ENCODE measurements around the gene MYLK4.
"Not testable (repeated sequence)": the region's sequence is repeated elsewhere in the genome, so short reads cannot be mapped to it uniquely, and the experiment has no call there.

MYLK4 gene

GRCh38 chr6:2775003-2775402, 24.3 kb upstream of the MYLK4 start:
- no peak for DNase-seq

- DNase-seq: no peak
Measured at GRCh38 chr6:2773449-2773848, 22.7 kb upstream of the MYLK4 start.

GRCh38 chr6:2772840-2773239, 22.1 kb upstream of the MYLK4 start:
- DNase-seq: no peak

- no peak for DNase-seq
Measured at GRCh38 chr6:2771079-2771478, 20.4 kb upstream of the MYLK4 start.

- DNase-seq: no peak
Measured at GRCh38 chr6:2770171-2770570, 19.4 kb upstream of the MYLK4 start.

GRCh38 chr6:2768696-2769095, 18.0 kb upstream of the MYLK4 start:
- no peak for DNase-seq

- no peak for DNase-seq
Measured at GRCh38 chr6:2767657-2768524, 17.2 kb upstream of the MYLK4 start.

- DNase-seq: no peak
Measured at GRCh38 chr6:2766767-2767656, 16.3 kb upstream of the MYLK4 start.

- no peak for DNase-seq
Measured at GRCh38 chr6:2765896-2766766, 15.4 kb upstream of the MYLK4 start.

- DNase-seq: peak; percentile 97
Measured at GRCh38 chr6:2765166-2765895, 14.6 kb upstream of the MYLK4 start, which contains the start of gene WRNIP1. Gene WRNIP1, plus strand, starts transcription at chr6:2765393. Its CDS starts 230 bp downstream, at chr6:2765623.

GRCh38 chr6:2764610-2765165, 14.0 kb upstream of the MYLK4 start:
- peak; percentile 37 for DNase-seq

GRCh38 chr6:2763876-2764540, 13.3 kb upstream of the MYLK4 start:
- DNase-seq: no peak

GRCh38 chr6:2763345-2763841, 12.7 kb upstream of the MYLK4 start:
- no peak for DNase-seq

GRCh38 chr6:2762868-2763267, 12.1 kb upstream of the MYLK4 start:
- not testable (repeated sequence) for DNase-seq

- DNase-seq: no peak
Measured at GRCh38 chr6:2760882-2761842, 10.4 kb upstream of the MYLK4 start.

GRCh38 chr6:2758980-2759379, 8.3 kb upstream of the MYLK4 start:
- no peak for DNase-seq

GRCh38 chr6:2756687-2757224, 6.0 kb upstream of the MYLK4 start:
- DNase-seq: no peak

GRCh38 chr6:2756241-2756640, 5.5 kb upstream of the MYLK4 start:
- no peak for DNase-seq

- no peak for DNase-seq
Measured at GRCh38 chr6:2755456-2755855, 4.7 kb upstream of the MYLK4 start.

Measured in DMS 273 treated with DMSO at 0.1 percent for 48 hours (cell line).